G401 (cell line): ENCODE data around the gene ETV6. TPM values are rescaled to one million over a fixed set of nuclear protein-coding genes. Genes with fewer than 3 reads are reported as not detected.

Source experiments
- DNase-seq: peaks from one replicate; pipeline ENCODE4 v3.0.0-alpha.2; 2015; ENCODE audit warnings: low spot score
- in situ Hi-C: cut with HindIII; loops from 2 replicates; pipeline ENCODE4 v1.10.0; 2016; ENCODE audit warnings: low sequenced_read_pairs, mixed read lengths
- total RNA-seq: library from RNA; depleted of rRNA; stranded (reverse); fragments of >200 nt; shearing (Covaris generic); gene quantifications from 2 replicates; pipeline ENCODE4 v1.2.3, GENCODE V29; 2014

ETV6 gene
- total RNA-seq, 1 experiment from 2014 or later: 1.3 TPM

DNA sequence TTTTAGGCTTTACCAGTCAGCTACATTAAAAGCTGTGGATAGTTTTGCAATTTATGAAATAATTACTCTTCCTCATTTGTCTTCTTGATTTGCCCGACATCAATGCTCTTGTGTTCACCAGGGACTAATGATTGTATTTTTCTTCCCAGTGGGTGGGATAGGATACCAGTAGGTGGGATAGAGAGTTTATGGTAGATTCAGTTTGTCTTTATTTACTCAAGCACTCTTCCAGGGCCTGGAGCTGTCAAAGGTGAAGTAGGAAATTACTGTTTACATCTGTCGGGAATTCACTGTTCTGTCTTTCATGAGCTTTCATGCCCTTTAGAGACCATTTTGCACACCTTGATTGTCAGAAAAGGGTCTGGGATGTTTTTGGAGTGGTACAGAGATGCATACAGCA is 36.6 kb downstream of the ETV6 start:
- in situ Hi-C loops: no loop called here
- no peak for DNase-seq

- DNase-seq: no peak
- in situ Hi-C loops: no loop called here
These were observed 38.1 kb downstream of the ETV6 start for GRCh38 chr12:11687528-11687927.

DNA sequence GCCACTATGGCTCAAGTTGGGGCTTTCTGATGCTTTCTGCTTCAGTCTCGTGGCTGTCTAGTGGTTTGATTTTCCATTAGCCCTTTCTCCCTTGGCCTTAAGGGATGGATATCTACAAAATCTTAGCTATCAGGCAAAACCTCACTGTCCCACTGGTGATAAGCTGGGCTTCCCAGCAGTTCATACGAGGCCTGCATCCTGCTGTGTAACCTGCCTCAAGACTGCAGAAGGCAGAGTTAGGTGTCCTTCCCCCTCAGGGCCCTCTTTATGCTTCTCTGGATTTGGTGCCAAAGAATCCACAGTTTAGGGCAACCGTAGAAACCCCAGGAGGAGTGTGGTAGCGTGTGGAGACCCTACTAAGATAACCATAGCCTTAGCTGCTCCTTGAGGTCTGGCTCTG is 38.9 kb downstream of the ETV6 start:
- DNase-seq: no peak
- in situ Hi-C loops: no loop called here

DNA sequence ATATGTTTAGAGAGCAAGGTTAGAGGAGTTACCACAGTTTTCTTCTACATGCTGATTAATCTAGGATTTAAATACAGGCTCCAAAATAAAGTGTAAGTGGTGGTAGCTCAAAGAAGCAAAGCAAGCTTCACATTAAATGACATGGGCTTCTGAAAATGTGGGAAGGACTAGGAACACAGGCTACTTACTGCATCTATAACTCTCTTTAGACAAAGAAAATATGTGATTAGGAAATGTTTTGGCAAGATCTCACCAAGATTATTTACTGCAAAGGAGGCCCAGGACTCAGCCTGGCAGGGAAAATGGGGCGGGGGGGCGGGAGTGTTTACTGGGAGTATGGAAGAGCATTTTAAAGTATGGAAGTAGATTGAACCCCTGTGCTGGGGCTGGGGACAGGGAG is 39.4 kb downstream of the ETV6 start:
- in situ Hi-C loops: no loop called here
- no peak for DNase-seq

DNA sequence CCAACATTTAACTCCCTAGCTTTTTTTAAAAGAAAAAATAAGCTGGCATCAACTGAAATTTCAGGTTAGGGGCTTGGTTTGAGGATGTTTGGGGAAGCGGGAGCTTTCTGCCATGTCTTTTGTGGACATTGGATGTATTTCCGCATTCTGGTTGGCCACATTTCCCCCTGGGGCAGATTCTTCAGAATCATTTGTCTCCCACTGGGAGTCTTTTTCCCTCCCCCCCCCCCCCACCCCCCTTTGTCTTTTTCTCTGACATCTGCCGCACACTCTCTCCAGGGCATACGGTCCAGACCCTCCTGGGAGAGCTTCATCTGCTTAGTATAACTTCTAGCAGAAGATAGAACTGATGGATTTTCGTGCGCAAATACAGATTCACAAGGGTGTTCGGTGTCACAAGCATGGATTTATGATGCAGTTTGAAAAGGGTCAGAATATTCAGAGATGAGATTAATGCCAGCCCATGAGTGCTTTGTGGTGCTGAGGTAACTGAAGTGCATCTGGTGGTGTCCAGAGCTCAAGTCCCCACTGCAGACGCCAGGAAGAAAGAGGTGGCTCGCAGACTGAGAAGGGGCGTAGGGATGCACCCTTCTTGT is 40.2 kb downstream of the ETV6 start:
- DNase-seq: no peak
- in situ Hi-C loops: no loop called here

- in situ Hi-C loops: no loop called here
- DNase-seq: no peak
These were observed 43.6 kb downstream of the ETV6 start for GRCh38 chr12:11693067-11693466.

GRCh38 chr12:11693601-11694000 is 44.1 kb downstream of the ETV6 start:
- DNase-seq: no peak
- in situ Hi-C loops: no loop called here

DNA sequence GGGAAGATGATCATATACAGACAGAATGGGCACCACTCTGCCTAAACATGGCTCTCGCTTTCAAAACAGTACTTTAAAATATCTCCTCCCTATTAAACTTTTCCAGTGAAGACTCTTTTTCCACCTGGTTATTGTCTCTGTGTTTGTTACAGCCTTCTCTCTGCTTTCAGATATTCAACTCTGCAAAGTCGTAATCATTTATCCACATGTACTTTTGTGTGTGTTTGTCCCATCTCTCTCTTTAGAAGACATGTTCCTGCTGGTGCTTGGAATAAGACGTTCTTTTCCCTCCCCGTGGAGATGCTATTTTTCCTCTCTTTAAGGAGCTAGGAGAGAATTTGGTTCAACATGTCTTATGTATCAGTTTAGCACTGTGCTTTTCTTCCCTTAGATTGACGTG is 45.1 kb downstream of the ETV6 start:
- in situ Hi-C loops: no loop called here
- no peak for DNase-seq

DNA sequence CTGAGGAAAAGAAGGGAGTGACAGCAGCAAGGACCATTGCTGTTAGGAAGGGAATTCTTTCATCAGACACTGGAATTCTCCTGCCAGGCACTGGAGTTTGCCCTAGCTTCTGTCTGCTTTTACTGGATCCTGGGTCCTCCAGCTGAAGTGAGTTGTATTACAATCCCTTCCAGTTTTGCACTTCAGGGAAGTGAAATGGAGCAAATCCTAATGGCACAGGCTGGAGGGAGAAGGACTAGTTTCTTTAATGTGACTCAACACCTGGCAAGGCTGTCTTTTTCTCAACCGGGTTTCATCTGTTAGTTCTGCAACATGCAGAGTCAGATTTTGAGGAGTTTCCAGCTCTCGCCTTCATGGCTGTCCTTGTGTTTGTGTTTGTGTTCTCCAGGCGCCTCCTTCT is 45.8 kb downstream of the ETV6 start:
- in situ Hi-C loops: no loop called here
- DNase-seq: no peak

DNA sequence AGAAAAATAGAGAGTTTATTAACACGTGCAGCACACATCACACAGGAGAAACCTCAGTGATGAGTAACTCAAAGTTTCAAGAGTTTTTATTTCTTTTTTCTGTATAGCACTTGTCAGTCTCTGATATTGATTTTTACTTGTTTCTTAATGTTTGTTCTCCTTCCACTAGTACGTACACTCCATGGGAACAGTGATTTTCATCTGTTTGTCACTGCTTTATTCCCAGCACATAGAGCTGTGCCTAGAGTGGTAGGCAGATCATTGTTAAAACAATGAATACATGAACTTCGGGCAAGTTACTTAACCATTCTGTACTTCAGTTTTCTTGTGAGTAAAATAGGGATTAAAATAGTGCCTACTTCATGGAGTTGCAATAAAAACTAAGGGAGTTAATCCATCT is 46.6 kb downstream of the ETV6 start:
- DNase-seq: no peak
- in situ Hi-C loops: no loop called here

DNA sequence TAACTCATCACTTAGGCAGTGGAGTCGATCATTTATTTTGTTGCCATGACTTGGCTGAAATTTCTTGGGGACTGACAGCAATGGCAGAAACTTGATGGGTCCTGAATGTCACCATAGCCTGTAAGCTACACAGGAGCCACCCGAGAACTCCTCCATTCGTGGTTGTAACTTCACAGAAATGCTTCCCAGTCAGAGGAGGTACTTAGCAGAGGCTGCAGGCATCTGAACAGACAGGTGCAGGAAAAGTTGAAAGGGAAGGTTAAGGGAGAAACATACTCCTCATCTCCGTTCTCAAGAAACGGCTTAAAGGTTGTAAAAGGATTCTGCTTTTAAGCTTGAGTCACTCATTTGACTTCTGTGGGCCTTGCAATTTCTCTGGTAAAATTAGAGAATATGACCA is 47.7 kb downstream of the ETV6 start:
- in situ Hi-C loops: no loop called here

DNA sequence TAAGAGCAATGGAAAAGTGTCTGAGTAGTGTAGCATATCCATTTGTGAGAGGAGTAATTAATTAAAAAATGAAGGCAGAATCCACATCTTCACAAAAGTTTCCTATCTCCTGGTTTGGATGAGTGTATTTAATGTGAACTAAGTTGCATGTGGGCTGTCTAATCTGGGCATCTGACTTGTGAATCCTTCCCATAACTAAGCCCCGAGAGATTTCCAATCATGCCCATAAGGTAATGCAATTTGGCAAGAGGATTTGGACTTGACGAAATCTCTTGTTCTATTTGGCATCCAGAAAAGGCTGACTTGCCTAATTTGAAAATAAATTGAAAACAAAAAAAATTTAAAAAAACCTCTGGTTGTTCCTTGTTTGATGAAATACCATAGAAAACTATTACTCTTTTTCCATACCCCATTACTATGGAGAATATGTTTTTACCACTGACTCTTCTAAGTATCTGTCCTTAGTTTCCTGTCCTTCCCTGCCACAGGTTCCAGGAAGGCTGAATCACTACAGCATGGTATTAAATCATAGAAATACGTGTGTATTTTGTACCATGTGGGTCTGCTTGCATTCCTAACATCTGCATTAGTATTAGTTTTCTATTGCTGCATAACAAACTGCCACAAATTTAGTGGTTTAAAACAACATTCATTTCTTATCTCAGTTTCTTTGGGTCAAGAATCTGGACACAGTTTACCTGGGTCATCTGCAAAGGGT is 48.4 kb downstream of the ETV6 start:
- in situ Hi-C loops: no loop called here
- DNase-seq: no peak

More for the DNA sequence above, 47.7 kb downstream of the ETV6 start:
- DNase-seq: no peak

GRCh38 chr12:11698729-11699128 is 49.3 kb downstream of the ETV6 start:
- DNase-seq: no peak
- in situ Hi-C loops: no loop called here

GRCh38 chr12:11701433-11701832 is 52.0 kb downstream of the ETV6 start:
- no peak for DNase-seq
- in situ Hi-C loops: no loop called here

GRCh38 chr12:11702959-11703358 is 53.5 kb downstream of the ETV6 start:
- no peak for DNase-seq
- in situ Hi-C loops: no loop called here

DNA sequence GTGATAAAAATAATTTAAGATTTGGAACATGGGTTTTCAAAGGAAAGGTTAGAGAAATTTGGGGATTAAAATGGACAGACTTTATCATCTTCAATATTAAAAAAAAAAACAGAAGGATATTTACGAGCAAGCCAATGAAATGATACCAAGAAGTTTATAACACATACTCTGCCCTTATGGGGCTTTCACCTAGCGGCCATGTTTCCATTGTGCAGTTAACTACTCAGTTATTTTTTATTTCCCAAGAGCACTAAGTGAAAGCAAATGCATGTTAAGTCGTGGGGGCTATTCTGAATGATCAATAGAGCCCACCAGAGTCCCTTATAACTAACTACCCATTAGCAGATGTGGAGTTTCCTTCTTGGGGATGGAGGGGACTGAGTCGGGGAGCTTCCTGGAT is 53.9 kb downstream of the ETV6 start:
- DNase-seq: no peak
- in situ Hi-C loops: no loop called here

- in situ Hi-C loops: no loop called here
- DNase-seq: no peak
These were observed 54.6 kb downstream of the ETV6 start for GRCh38 chr12:11704089-11704488.

DNA sequence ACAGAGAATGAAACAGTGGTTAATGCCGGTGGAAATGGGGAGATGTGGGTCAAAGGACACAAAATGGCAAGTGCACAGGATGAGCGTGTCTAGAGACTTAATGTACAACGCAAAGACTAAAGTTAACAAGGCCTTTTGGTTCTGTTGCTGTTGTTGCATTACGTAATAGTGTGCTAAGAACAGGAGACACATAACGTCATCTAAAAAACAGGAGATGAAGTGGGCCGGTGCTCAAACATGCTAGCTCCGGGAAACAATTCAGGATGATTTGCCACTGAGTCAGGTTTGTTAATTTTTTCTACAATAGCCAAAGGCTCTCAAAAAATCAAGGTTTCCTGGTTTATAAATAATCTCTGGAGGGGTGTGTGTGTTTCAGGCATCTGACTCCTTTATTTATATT is 55.5 kb downstream of the ETV6 start:
- in situ Hi-C loops: no loop called here
- no peak for DNase-seq

DNA sequence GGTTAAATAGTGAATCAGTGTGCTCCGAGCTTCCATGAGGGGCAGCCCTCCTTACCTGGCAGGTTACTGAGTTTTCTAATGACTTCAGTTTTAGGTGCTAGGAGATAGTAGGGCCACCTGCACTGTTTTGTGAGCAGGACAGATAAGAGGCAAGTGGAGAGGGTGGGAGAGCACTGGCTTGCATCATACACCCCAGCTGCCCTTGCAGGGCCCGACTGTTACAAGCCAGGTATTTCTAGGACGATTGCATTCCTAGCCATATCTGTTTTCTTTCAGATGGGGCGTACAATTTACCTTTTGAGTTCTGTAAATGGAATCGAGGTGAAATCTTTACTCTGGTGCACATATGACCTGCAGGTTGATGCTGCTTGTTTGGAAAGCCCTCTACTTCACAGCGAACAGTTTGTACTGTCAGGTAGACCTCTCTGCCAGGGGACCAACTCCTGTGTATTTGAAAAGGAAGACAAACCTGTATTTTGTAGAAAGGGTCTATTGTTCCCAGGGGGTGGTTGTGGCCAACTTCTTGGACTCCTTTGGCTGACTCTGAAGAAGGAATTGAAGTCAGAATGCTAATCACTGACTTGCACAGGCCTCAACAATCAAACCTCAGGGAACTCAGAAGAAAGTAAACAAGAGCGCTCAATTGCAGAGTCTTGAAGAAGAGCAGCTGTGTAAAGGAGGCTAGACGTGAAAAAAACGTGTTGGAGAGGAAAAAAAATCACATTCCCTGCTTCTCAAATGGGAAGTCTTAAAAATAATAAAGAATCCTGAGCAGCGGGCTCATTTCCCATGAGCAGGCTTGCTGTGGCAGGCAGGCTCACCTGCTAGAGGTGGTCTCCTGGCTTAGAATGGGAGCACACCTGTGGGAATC is 57.3 kb downstream of the ETV6 start:
- DNase-seq: no peak
- in situ Hi-C loops: no loop called here

GRCh38 chr12:11707535-11707934 is 58.1 kb downstream of the ETV6 start:
- no peak for DNase-seq
- in situ Hi-C loops: no loop called here
